GM23338 (cell line): Measurements from ENCODE around the gene ARHGEF38. TPM values are rescaled to one million over a fixed set of nuclear protein-coding genes. Genes with fewer than 3 reads are reported as not detected.

ENCODE experiments used
- ATAC-seq: fragments of 200-7000 bp; cut with Tn5 transposase; 3 replicates; pipeline ENCODE4 v1.9.1; 2020
- DNase-seq: peaks from one replicate; pipeline ENCODE4 v3.0.0-alpha.2; 2015; ENCODE audit warnings: low spot score
- H2AFZ ChIP-seq: fragments of 200-600 bp; sonication (generic); 2 replicates; pipeline ENCODE4 v1.8.0; 2016; ENCODE audit warnings: antibody characterized with exemption, mild to moderate bottlenecking, moderate library complexity
- H3F3A ChIP-seq: fragments of 200-600 bp; sonication (generic); replicated peaks from 2 replicates; pipeline ENCODE4 v1.8.0; 2017; ENCODE audit warnings: antibody characterized with exemption, mixed run types, low read depth
- H3K27ac ChIP-seq: fragments of 200-600 bp; sonication (generic); 2 replicates; pipeline ENCODE4 v1.6.1; 2016; ENCODE audit warnings: low read depth
- H3K27me3 ChIP-seq: fragments of 200-600 bp; sonication (generic); 2 replicates; pipeline ENCODE4 v1.8.0; 2016; ENCODE audit warnings: mild to moderate bottlenecking, mixed run types, moderate library complexity; ENCODE audit not compliant: insufficient read depth
- H3K36me3 ChIP-seq: fragments of 200-600 bp; sonication (generic); 2 replicates; pipeline ENCODE4 v1.8.0; 2016; ENCODE audit warnings: mild to moderate bottlenecking; ENCODE audit not compliant: insufficient read depth
- H3K4me1 ChIP-seq: fragments of 200-600 bp; sonication (generic); 2 replicates; pipeline ENCODE4 v1.8.0; 2016; ENCODE audit warnings: mild to moderate bottlenecking, moderate library complexity; ENCODE audit not compliant: insufficient read depth
- H3K4me2 ChIP-seq: fragments of 200-600 bp; sonication (generic); 2 replicates; pipeline ENCODE4 v1.7.1; 2017; ENCODE audit warnings: mixed run types
- H3K4me3 ChIP-seq: fragments of 200-600 bp; sonication (generic); 2 replicates; pipeline ENCODE4 v1.6.1; 2016; ENCODE audit warnings: mixed run types
- H3K79me2 ChIP-seq: fragments of 200-600 bp; sonication (generic); replicated peaks from 2 replicates; pipeline ENCODE4 v1.8.0; 2017; ENCODE audit warnings: mild to moderate bottlenecking; ENCODE audit not compliant: insufficient read depth
- H3K9me2 ChIP-seq: fragments of 200-600 bp; sonication (generic); 2 replicates; pipeline ENCODE4 v1.8.0; 2017; ENCODE audit not compliant: insufficient read depth
- H4K20me1 ChIP-seq: fragments of 200-600 bp; sonication (generic); replicated peaks from 2 replicates; pipeline ENCODE4 v1.8.0; 2017; ENCODE audit warnings: mild to moderate bottlenecking; ENCODE audit not compliant: insufficient read depth
- H3K27ac Mint-ChIP-seq: 2 replicates; pipeline ENCODE4 v1.8.0; 2020; ENCODE audit warnings: inconsistent platforms, mild to moderate bottlenecking, moderate library complexity, mixed read lengths
- H3K27me3 Mint-ChIP-seq: 3 replicates; pipeline ENCODE4 v1.8.0; 2022; ENCODE audit warnings: low read depth, mild to moderate bottlenecking, moderate library complexity, mixed read lengths, inconsistent platforms; ENCODE audit not compliant: insufficient read depth, poor library complexity
- H3K36me3 Mint-ChIP-seq: 3 replicates; pipeline ENCODE4 v1.8.0; 2021; ENCODE audit warnings: low read depth, mild to moderate bottlenecking, inconsistent platforms, moderate library complexity, mixed read lengths
- H3K4me1 Mint-ChIP-seq: 3 replicates; pipeline ENCODE4 v1.8.0; 2020; ENCODE audit warnings: mild to moderate bottlenecking, inconsistent platforms, mixed read lengths
- H3K4me3 Mint-ChIP-seq: 3 replicates; pipeline ENCODE4 v1.8.0; 2021; ENCODE audit warnings: moderate library complexity, mild to moderate bottlenecking, inconsistent platforms, mixed read lengths
- H3K9me3 Mint-ChIP-seq: 3 replicates; pipeline ENCODE4 v1.8.0; 2020; ENCODE audit warnings: moderate library complexity, mild to moderate bottlenecking, inconsistent platforms, mixed read lengths
- CTCF ChIP-seq, 2 experiments: fragments of 200-600 bp in 1 of 2; sonication (generic) in 1 of 2; conservative IDR thresholded peaks; 2 replicates each; pipeline versions ENCODE4 v1.5.1 to v1.6.1; 2016 to 2017; ENCODE audit warnings: antibody characterized with exemption in 2 of 2, low read depth in 2 of 2, mild to moderate bottlenecking in 2 of 2, moderate library complexity in 1 of 2
- ETS1 ChIP-seq: IDR thresholded peaks from 2 replicates; pipeline ENCODE4 v1.6.1; 2016; ENCODE audit warnings: antibody characterized with exemption
- EZH2 ChIP-seq: fragments of 200-600 bp; sonication (generic); IDR thresholded peaks from one replicate; pipeline ENCODE4 v1.8.0; 2017; ENCODE audit warnings: antibody characterized with exemption, mild to moderate bottlenecking, low read depth; ENCODE audit not compliant: unreplicated experiment
- EZH2phosphoT487 ChIP-seq: fragments of 200-600 bp; sonication (generic); IDR thresholded peaks from one replicate; pipeline ENCODE4 v1.8.1; 2018; ENCODE audit warnings: antibody characterized with exemption; ENCODE audit not compliant: unreplicated experiment
- NANOG ChIP-seq: IDR thresholded peaks from 2 replicates; pipeline ENCODE4 v1.6.1; 2016; ENCODE audit warnings: antibody characterized with exemption, borderline replicate concordance
- POLR2AphosphoS5 ChIP-seq: IDR thresholded peaks from 2 replicates; pipeline ENCODE4 v1.6.1; 2016; ENCODE audit warnings: antibody characterized with exemption, low read depth
- REST ChIP-seq: IDR thresholded peaks from one replicate; pipeline ENCODE4 v1.6.1; 2018; ENCODE audit warnings: antibody characterized with exemption; ENCODE audit not compliant: unreplicated experiment
- STAT1 ChIP-seq: IDR thresholded peaks from one replicate; pipeline ENCODE4 v1.6.1; 2016; ENCODE audit warnings: antibody characterized with exemption; ENCODE audit not compliant: unreplicated experiment
- ZNF114 ChIP-seq: fragments of 250-450 bp; sonication (Bioruptor Pico); IDR thresholded peaks from 2 replicates; pipeline ENCODE4 v1.5.0; 2020; ENCODE audit warnings: mild to moderate bottlenecking, moderate library complexity
- ZNF331 ChIP-seq: fragments of 250-450 bp; sonication (Bioruptor Pico); IDR thresholded peaks from 2 replicates; pipeline ENCODE4 v1.5.0; 2020; ENCODE audit warnings: low read depth, mild to moderate bottlenecking, moderate library complexity
- ZNF462 ChIP-seq: fragments of 250-450 bp; sonication (Bioruptor Pico); IDR thresholded peaks from 2 replicates; pipeline ENCODE4 v1.5.0; 2020; ENCODE audit warnings: mild to moderate bottlenecking, moderate library complexity
- polyA plus RNA-seq: library from polyadenylated mRNA; unstranded; fragments of >200 nt; fragmentation: Nextera tagmentation; extraction: Ambion mirVana; gene quantifications from 2 replicates; pipeline ENCODE4 v1.2.1, GENCODE V29; 2016
- total RNA-seq: library from RNA; depleted of rRNA; stranded (reverse); fragments of >200 nt; shearing (Covaris generic); gene quantifications from 2 replicates; pipeline ENCODE4 v1.2.3, GENCODE V29; 2014

ARHGEF38 gene
- total and polyA plus RNA-seq, 2 experiments from 2014 or later = 0.58 TPM; not detected in 1

GRCh38 chr4:105588252-105588651, 35.8 kb downstream of the ARHGEF38 start (continued):
- TF ChIP-seq EZH2 = no peak
- no peak for TF ChIP-seq STAT1
- TF ChIP-seq ETS1 = no peak
- TF ChIP-seq ZNF331 (CRISPR knock-in tag) = no peak
- no peak for TF ChIP-seq NANOG

- Mint-ChIP-seq H3K36me3 (no peaks in the 10 kb centered on the region), H3K4me3 (no peak overlapping the region), H3K9me3 (no peaks in the 10 kb centered on the region), H3K27me3 (peaks cover 1% of the 10 kb centered on the region), H3K27ac (no peak overlapping the region), H3K4me1 (peaks cover 8% of the 10 kb centered on the region; the same call in 2 of the 3 replicates)
- no peaks in the 10 kb centered on the region for H4K20me1 ChIP-seq
- H3K4me1 ChIP-seq = peaks cover 5% of the 10 kb centered on the region; the same call in 1 of the 2 replicates
- H3K27ac ChIP-seq = no peak overlapping the region
- H3F3A ChIP-seq = no peaks in the 10 kb centered on the region
- H3K27me3 ChIP-seq = no peaks in the 10 kb centered on the region
- H3K36me3 ChIP-seq = no peaks in the 10 kb centered on the region
- ATAC-seq = no peak
- no peaks in the 10 kb centered on the region for H3K9me2 ChIP-seq
- H3K4me2 ChIP-seq = no peak overlapping the region
- no peak overlapping the region for H3K4me3 ChIP-seq
- DNase-seq = no peak
- no peak overlapping the region for H2AFZ ChIP-seq
- no peaks in the 10 kb centered on the region for H3K79me2 ChIP-seq
- TF ChIP-seq POLR2AphosphoS5 (no peak), EZH2phosphoT487 (no peak), EZH2 (no peak), REST (no peak), ZNF331 (CRISPR knock-in tag) (no peak), CTCF (conservative IDR thresholded peaks at IDR 0.05; ENCODE audit: low read depth in 2 of 2) (no peak), ETS1 (no peak), ZNF462 (no peak), ZNF114 (CRISPR knock-in tag) (no peak)
Observed at GRCh38 chr4:105591573-105591972, 39.2 kb downstream of the ARHGEF38 start.
